HepG2 (cell line): ENCODE measurements around the gene LIPC. TPM values are rescaled to one million over a fixed set of nuclear protein-coding genes. Genes with fewer than 3 reads are reported as not detected.
A peak's percentile ranks its signal among the peaks of the same experiment; 100 is the strongest.

Source experiments
- ATAC-seq: fragments of 200-7000 bp; cut with Tn5 transposase; 3 replicates; pipeline ENCODE4 v1.9.1; 2020; ENCODE audit warnings: mild to moderate bottlenecking, moderate library complexity
- BruUV-seq: library from RNA; stranded (reverse); fragments of 400-500 nt; replicated peaks from 2 replicates; lab custom pipeline; 2021; lab: Mats Ljungman, UMichigan
- CTCF ChIA-PET: fragments of 300-600 bp; formaldehyde crosslinking; extraction: SDS; loops from one replicate; lab custom pipeline; 2021; ENCODE audit warnings: low total read pairs, inconsistent platforms, low intra/inter-chr PET ratio; lab: Yijun Ruan, JAX
- POLR2A ChIA-PET: fragments of 350-600 bp; sonication (Branson Sonifier 250); formaldehyde crosslinking; loops from one replicate; lab custom pipeline; 2020; ENCODE audit warnings: antibody characterized with exemption, inconsistent platforms; lab: Yijun Ruan, JAX
- DNase-seq: peaks from one replicate; pipeline ENCODE4 v3.0.0-alpha.2; 2015; ENCODE audit warnings: low spot score
- FAIRE-seq: peaks from 3 replicates; lab custom pipeline; 2011; peaks lifted over from hg19 to GRCh38; lab: Jason Lieb, UNC
- H2AFZ ChIP-seq: one replicate; pipeline ENCODE4 v1.6.1; 2011; ENCODE audit warnings: low read length, inconsistent platforms
- H3K27ac ChIP-seq: fragments of 300-600 bp; 3 replicates; pipeline ENCODE4 v1.8.0; 2011; ENCODE audit warnings: mixed run types, mild to moderate bottlenecking, mixed read lengths, low read length, inconsistent platforms; ENCODE audit not compliant: insufficient read depth; ENCODE audit errors: extremely low read length
- H3K27me3 ChIP-seq, 2 experiments: fragments of 200-600 bp in 1 of 2; 2 replicates in 1 of 2; 3 replicates in 1 of 2; pipeline versions ENCODE4 v1.6.0 to v1.8.0; 2011; ENCODE audit warnings: low read length in 2 of 2, mild to moderate bottlenecking in 2 of 2, moderate library complexity in 2 of 2, inconsistent platforms in 1 of 2; ENCODE audit not compliant: insufficient read depth in 2 of 2, control insufficient read depth in 1 of 2
- H3K36me3 ChIP-seq, 2 experiments: fragments of 200-600 bp in 1 of 2; replicated peaks in 1 of 2; 2 replicates in 1 of 2; 3 replicates in 1 of 2; pipeline versions ENCODE4 v1.5.1 to v1.8.0; 2011; ENCODE audit warnings: low read length in 2 of 2, inconsistent platforms in 1 of 2; ENCODE audit not compliant: insufficient read depth in 2 of 2, control insufficient read depth in 1 of 2
- H3K4me1 ChIP-seq: 2 replicates; pipeline ENCODE4 v1.5.1; 2012; ENCODE audit warnings: low read length, inconsistent platforms; ENCODE audit not compliant: insufficient read depth
- H3K4me2 ChIP-seq: 2 replicates; pipeline ENCODE4 v1.6.0; 2011; ENCODE audit warnings: low read depth, low read length, inconsistent platforms
- H3K4me3 ChIP-seq, 3 experiments: fragments of 200-600 bp in 1 of 3; sonication (generic), shearing (Covaris generic) in 1 of 3; replicated peaks in 1 of 3; 2 replicates each; pipeline ENCODE4 v1.5.1; 2011 to 2016; ENCODE audit warnings: low read length in 3 of 3, inconsistent platforms in 2 of 3, low read depth in 2 of 3, mild to moderate bottlenecking in 2 of 3, control low read depth in 1 of 3, mixed read lengths in 1 of 3; ENCODE audit not compliant: insufficient read depth in 1 of 3
- H3K79me2 ChIP-seq: one replicate; pipeline ENCODE4 v1.6.1; 2011; ENCODE audit warnings: low read length, inconsistent platforms; ENCODE audit not compliant: insufficient read depth
- H3K9ac ChIP-seq: 2 replicates; pipeline ENCODE4 v1.6.0; 2011; ENCODE audit warnings: mild to moderate bottlenecking, low read depth, low read length, inconsistent platforms; ENCODE audit not compliant: insufficient read depth
- H3K9me3 ChIP-seq: 2 replicates; pipeline ENCODE4 v1.5.1; 2012; ENCODE audit warnings: mild to moderate bottlenecking, low read length
- H4K20me1 ChIP-seq: 2 replicates; pipeline ENCODE4 v1.6.0; 2011; ENCODE audit warnings: inconsistent platforms, mild to moderate bottlenecking, low read length, moderate library complexity; ENCODE audit not compliant: insufficient read depth
- DMAP1 ChIP-seq: IDR thresholded peaks from 2 replicates; pipeline ENCODE4 v1.6.1; 2016
- MBNL3 ChIP-seq: fragments of 250-450 bp; sonication (Bioruptor Pico); conservative IDR thresholded peaks from 2 replicates; pipeline ENCODE4 v1.8.0; 2022; ENCODE audit warnings: mild to moderate bottlenecking, inconsistent platforms
- MTERF4 ChIP-seq: sonication (generic); formaldehyde crosslinking; IDR thresholded peaks from 2 replicates; pipeline ENCODE4 v1.8.0; 2023; ENCODE audit warnings: mild to moderate bottlenecking, missing genetic modification reagents
- RCOR2 ChIP-seq: IDR thresholded peaks from 2 replicates; pipeline ENCODE4 v1.6.1; 2016; ENCODE audit warnings: missing biosample characterization, missing genetic modification reagents
- ZBTB39 ChIP-seq: sonication (generic); formaldehyde crosslinking; IDR thresholded peaks from 2 replicates; pipeline ENCODE4 v1.5.0; 2020; ENCODE audit warnings: missing genetic modification reagents
- ZC3H13 ChIP-seq: sonication (generic); formaldehyde crosslinking; IDR thresholded peaks from 2 replicates; pipeline ENCODE4 v1.8.1; 2023; ENCODE audit warnings: mild to moderate bottlenecking, missing genetic modification reagents, moderate library complexity
- ZNF724P ChIP-seq: sonication (generic); formaldehyde crosslinking; IDR thresholded peaks from 2 replicates; pipeline ENCODE4 v1.8.0; 2022; ENCODE audit warnings: missing genetic modification reagents, borderline replicate concordance
- WGBS: methylation state at CpG from one replicate; pipeline ENCODE4 v1.1.6; 2017; ENCODE audit warnings: low lambda C conversion rate; 5-methylcytosine and 5-hydroxymethylcytosine counted together
- in situ Hi-C: cut with HindIII; loops from 2 replicates; pipeline ENCODE4 v1.10.0; 2017; ENCODE audit warnings: low pct_unique_long_range_greater_than_20kb; ENCODE audit not compliant: extremely low pct_ligation_motif_present
- intact Hi-C: fragments of 100-400 bp; cut with micrococcal nuclease; formaldehyde crosslinking; loops from one replicate; pipeline ENCODE4 v1.10.0; 2022; ENCODE audit not compliant: unreplicated experiment
- polyA plus RNA-seq, 8 experiments: library from polyadenylated mRNA; depleted of rRNA in 3 of 8; stranded (reverse) in 7 of 8; unstranded in 1 of 8; fragments of >200 nt; fragmentation: Illumina TruSeq in 4 of 8; extraction: Trizol in 4 of 8; gene quantifications; 2 replicates each; pipeline versions ENCODE4 v1.2.1 to v1.2.3, GENCODE V29; 2011 to 2016; ENCODE audit warnings: low read depth in 4 of 8, missing spikeins in 1 of 8, mixed read lengths in 1 of 8; ENCODE audit not compliant: insufficient read depth in 1 of 8
- total RNA-seq, 5 experiments: library from RNA; depleted of rRNA; stranded (reverse); fragments of >200 nt; fragmentation: Illumina TruSeq; extraction: Trizol; gene quantifications; 2 replicates each; pipeline ENCODE4 v1.2.3, GENCODE V29; 2016; ENCODE audit warnings: low read depth in 1 of 5
- TF ChIP-seq, protein P1 (sequence below): sonication (generic); formaldehyde crosslinking; IDR thresholded peaks from 2 replicates; pipeline ENCODE4 v1.5.0; 2020; ENCODE audit warnings: mild to moderate bottlenecking, missing genetic modification reagents, borderline replicate concordance
- TF ChIP-seq, protein P2 (sequence below): sonication (generic); formaldehyde crosslinking; IDR thresholded peaks from 2 replicates; pipeline ENCODE4 v1.4.0; 2020; ENCODE audit warnings: mild to moderate bottlenecking, missing genetic modification reagents

The LIPC gene
- total and polyA plus RNA-seq, 2 of the 13 experiments (the other 11 are each of a cell fraction or from before 2014, with no cell fraction given) = 26.0 to 38.0 TPM

- no peak for TF ChIP-seq RCOR2 (CRISPR knock-in tag)
Observed at GRCh38 chr15:58474741-58475323, 43.0 kb downstream of the LIPC start (continued).

DNA sequence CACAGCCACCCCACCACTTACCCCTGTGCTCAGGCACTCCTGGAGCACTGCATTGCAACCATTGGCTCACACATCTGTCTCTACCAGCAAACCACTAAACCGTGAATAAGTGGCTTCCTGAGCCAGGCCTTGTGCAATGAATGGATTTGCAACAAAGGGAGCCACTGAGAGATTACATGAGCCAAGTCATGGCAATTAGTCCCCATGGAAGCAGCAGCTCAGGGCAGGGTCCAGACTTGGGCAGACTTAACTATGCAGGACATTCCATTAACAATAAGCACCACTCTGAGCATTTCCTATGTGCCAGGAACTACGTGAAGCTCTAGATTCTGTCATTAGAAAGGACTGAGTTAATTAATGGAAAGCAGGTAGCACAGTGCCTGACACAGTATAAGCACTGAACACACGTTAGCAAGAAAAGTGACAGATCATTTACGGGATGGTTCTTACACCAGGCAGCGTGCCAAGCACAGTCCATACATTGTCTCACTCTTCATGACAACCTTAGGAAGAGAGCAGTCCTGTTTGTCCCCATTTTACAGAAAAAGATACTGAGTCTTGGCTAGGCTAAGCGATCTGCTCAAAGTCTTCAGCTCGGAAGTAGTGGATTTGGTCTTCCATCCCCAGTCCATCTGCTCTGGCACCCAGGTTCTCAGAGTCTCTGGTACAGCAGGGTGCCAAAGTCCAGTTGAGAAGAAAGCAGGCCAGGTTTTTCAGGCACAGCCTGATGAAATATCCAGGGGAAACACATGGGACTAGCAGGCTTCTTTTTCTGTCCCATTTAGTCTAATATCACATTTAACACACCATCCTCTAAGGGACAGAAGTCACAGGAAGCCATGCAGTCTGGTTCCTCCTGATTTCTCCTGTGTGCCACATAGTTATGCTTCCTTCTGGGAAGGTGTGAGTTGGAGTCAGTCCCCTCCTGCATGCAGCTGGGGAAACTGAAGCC, 44.1 kb downstream of the LIPC start:
- CTCF ChIA-PET = no interaction called here
- intact Hi-C loops = loop anchor here (5.0 kb wide), 2 partner anchors 34 to 204 kb away; no protein-coding TSS in a partner anchor
- H3K79me2 ChIP-seq = no peaks in the 10 kb centered on the region
- no peaks in the 10 kb centered on the region for H3K36me3 ChIP-seq
- DNase-seq (peak; percentile 94), ATAC-seq (peak; percentile 85), FAIRE-seq (peak; percentile 87)
- peak overlapping the region; percentile 56 for H3K9ac ChIP-seq
- H3K4me1 ChIP-seq = peaks cover 84% of the 10 kb centered on the region
- peak overlapping the region in 2 of 3 experiments; percentile 2 to 49; a peak in 1 of 6 replicates for H3K4me3 ChIP-seq
- POLR2A ChIA-PET = interaction anchor here (0.5 to 3.9 kb wide), 22 partner anchors 8 to 1282 kb away, joined by 3 to 93 read pairs (median 7); partner anchors contain the start of genes ADAM10, LIPC and MINDY2
- H4K20me1 ChIP-seq = no peaks in the 10 kb centered on the region
- BruUV-seq = TSS peak; percentile 67
- peak overlapping the region; percentile 70 for H3K27ac ChIP-seq
- in situ Hi-C loops = loop anchor here (5.0 to 10.0 kb wide), 2 partner anchors 34 to 49 kb away; no protein-coding TSS in a partner anchor
- H3K4me2 ChIP-seq = peak overlapping the region; percentile 71
- H2AFZ ChIP-seq = peak overlapping the region; percentile 21
- H3K9me3 ChIP-seq = no peaks in the 10 kb centered on the region
- H3K27me3 ChIP-seq = no peaks in the 10 kb centered on the region
- 16% methylated on average over 7 of the region's 7 CpGs for WGBS
- TF ChIP-seq, protein P1, sequence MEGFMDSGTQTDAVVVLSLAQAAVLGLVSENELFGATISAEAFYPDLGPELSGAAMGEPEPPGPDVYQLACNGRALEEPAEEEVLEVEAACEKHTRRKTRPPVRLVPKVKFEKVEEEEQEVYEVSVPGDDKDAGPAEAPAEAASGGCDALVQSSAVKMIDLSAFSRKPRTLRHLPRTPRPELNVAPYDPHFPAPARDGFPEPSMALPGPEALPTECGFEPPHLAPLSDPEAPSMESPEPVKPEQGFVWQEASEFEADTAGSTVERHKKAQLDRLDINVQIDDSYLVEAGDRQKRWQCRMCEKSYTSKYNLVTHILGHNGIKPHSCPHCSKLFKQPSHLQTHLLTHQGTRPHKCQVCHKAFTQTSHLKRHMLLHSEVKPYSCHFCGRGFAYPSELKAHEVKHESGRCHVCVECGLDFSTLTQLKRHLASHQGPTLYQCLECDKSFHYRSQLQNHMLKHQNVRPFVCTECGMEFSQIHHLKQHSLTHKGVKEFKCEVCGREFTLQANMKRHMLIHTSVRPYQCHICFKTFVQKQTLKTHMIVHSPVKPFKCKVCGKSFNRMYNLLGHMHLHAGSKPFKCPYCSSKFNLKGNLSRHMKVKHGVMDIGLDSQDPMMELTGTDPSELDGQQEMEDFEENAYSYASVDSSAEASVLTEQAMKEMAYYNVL (CRISPR knock-in tag) = no peak
- TF ChIP-seq MTERF4 (CRISPR knock-in tag) = no peak
- TF ChIP-seq, protein P2, sequence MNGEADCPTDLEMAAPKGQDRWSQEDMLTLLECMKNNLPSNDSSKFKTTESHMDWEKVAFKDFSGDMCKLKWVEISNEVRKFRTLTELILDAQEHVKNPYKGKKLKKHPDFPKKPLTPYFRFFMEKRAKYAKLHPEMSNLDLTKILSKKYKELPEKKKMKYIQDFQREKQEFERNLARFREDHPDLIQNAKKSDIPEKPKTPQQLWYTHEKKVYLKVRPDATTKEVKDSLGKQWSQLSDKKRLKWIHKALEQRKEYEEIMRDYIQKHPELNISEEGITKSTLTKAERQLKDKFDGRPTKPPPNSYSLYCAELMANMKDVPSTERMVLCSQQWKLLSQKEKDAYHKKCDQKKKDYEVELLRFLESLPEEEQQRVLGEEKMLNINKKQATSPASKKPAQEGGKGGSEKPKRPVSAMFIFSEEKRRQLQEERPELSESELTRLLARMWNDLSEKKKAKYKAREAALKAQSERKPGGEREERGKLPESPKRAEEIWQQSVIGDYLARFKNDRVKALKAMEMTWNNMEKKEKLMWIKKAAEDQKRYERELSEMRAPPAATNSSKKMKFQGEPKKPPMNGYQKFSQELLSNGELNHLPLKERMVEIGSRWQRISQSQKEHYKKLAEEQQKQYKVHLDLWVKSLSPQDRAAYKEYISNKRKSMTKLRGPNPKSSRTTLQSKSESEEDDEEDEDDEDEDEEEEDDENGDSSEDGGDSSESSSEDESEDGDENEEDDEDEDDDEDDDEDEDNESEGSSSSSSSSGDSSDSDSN (CRISPR knock-in tag) = peak; percentile 37
- TF ChIP-seq MBNL3 (CRISPR knock-in tag) = no peak
- no peak for TF ChIP-seq ZC3H13 (CRISPR knock-in tag)
- TF ChIP-seq ZBTB39 (CRISPR knock-in tag) = 0 out of 2 replicates have a peak, but pooled peaks have one; percentile 22
- TF ChIP-seq DMAP1 = peak; percentile 53; the same call in 1 of the 2 replicates
- peak; percentile 40; the same call in 1 of the 2 replicates for TF ChIP-seq ZNF724P (CRISPR knock-in tag)
